H1 (cell line): ENCODE measurements around the gene SNRNP70.
"Not testable (repeated sequence)": the region's sequence is repeated elsewhere in the genome, so short reads cannot be mapped to it uniquely, and the experiment has no call there.

ENCODE experiments used
- CTCF ChIP-seq, 3 experiments: IDR thresholded peaks; 1 replicate in 2 of 3; 2 replicates in 1 of 3; pipeline versions ENCODE4 v1.5.1 to v1.6.1; 2011; ENCODE audit warnings: low read length in 3 of 3, mild to moderate bottlenecking in 3 of 3, inconsistent platforms in 2 of 3, low read depth in 1 of 3, moderate library complexity in 1 of 3; ENCODE audit not compliant: insufficient read depth in 1 of 3; ENCODE audit errors: control extremely low read depth in 1 of 3
- EZH2 ChIP-seq: fragments of 200-600 bp; sonication (generic); IDR thresholded peaks from 2 replicates; pipeline ENCODE4 v1.7.1; 2012; ENCODE audit warnings: low read depth, mild to moderate bottlenecking, moderate library complexity, low read length, inconsistent platforms; ENCODE audit not compliant: severe bottlenecking
- POLR2AphosphoS5 ChIP-seq: IDR thresholded peaks from 2 replicates; pipeline ENCODE4 v1.6.1; 2011; ENCODE audit warnings: low read depth, low read length

- TF ChIP-seq CTCF (IDR thresholded peaks at IDR 0.05; ENCODE audit: control extremely low read depth in 1 of 3, insufficient read depth in 1 of 3, low read depth in 1 of 3, low read length in 3 of 3); POLR2AphosphoS5; EZH2: not testable (repeated sequence)
These were observed 47.1 kb upstream of the SNRNP70 start for GRCh38 chr19:49038111-49038510.
